Loucy (cell line): ENCODE results near the gene HTRA3.

ENCODE experiments used
- H2AFZ ChIP-seq: fragments of 200-600 bp; sonication (generic); 2 replicates; pipeline ENCODE4 v1.6.0; 2016; ENCODE audit warnings: antibody characterized with exemption, mild to moderate bottlenecking, low read length, moderate library complexity
- H3F3A ChIP-seq: fragments of 200-600 bp; 2 replicates; pipeline ENCODE4 v1.6.0; 2016; ENCODE audit warnings: antibody characterized with exemption, low read depth, mild to moderate bottlenecking
- H3K27me3 ChIP-seq: fragments of 200-600 bp; sonication (generic); 2 replicates; pipeline ENCODE4 v1.6.1; 2014; ENCODE audit warnings: low read length, mild to moderate bottlenecking; ENCODE audit not compliant: insufficient read depth, poor library complexity, severe bottlenecking
- H3K36me3 ChIP-seq: fragments of 200-600 bp; sonication (generic); 2 replicates; pipeline ENCODE4 v1.6.1; 2016; ENCODE audit warnings: low read length; ENCODE audit not compliant: insufficient read depth
- H3K4me1 ChIP-seq: fragments of 200-600 bp; sonication (generic); 2 replicates; pipeline ENCODE4 v1.5.1; 2014; ENCODE audit warnings: low read length, mild to moderate bottlenecking; ENCODE audit not compliant: insufficient read depth, poor library complexity, severe bottlenecking
- H3K4me2 ChIP-seq: fragments of 200-600 bp; sonication (generic); 2 replicates; pipeline ENCODE4 v1.6.0; 2014; ENCODE audit warnings: antibody characterized with exemption, low read length, low read depth, mild to moderate bottlenecking; ENCODE audit not compliant: poor library complexity, severe bottlenecking
- H3K4me3 ChIP-seq: fragments of 200-600 bp; sonication (generic); 2 replicates; pipeline ENCODE4 v1.5.1; 2014; ENCODE audit warnings: low read length, mild to moderate bottlenecking, mixed read lengths; ENCODE audit not compliant: poor library complexity, severe bottlenecking
- H3K79me2 ChIP-seq: fragments of 200-600 bp; sonication (generic); 2 replicates; pipeline ENCODE4 v1.6.1; 2014; ENCODE audit warnings: low read length; ENCODE audit not compliant: insufficient read depth
- H3K9ac ChIP-seq: fragments of 200-600 bp; sonication (generic); 2 replicates; pipeline ENCODE4 v1.6.0; 2014; ENCODE audit warnings: mild to moderate bottlenecking, low read depth, low read length, moderate library complexity; ENCODE audit not compliant: poor library complexity, severe bottlenecking
- H3K9me2 ChIP-seq: fragments of 200-600 bp; sonication (generic); replicated peaks from 2 replicates; pipeline ENCODE4 v1.6.1; 2016; ENCODE audit warnings: low read depth, low read length, mixed read lengths
- H3K9me3 ChIP-seq: fragments of 200-600 bp; sonication (generic); 2 replicates; pipeline ENCODE4 v1.6.1; 2014; ENCODE audit warnings: mild to moderate bottlenecking, antibody characterized with exemption, low read length, low read depth; ENCODE audit not compliant: insufficient read depth
- H4K20me1 ChIP-seq: fragments of 200-600 bp; sonication (generic); 2 replicates; pipeline ENCODE4 v1.6.0; 2014; ENCODE audit warnings: antibody characterized with exemption, low read length, mild to moderate bottlenecking; ENCODE audit not compliant: insufficient read depth, poor library complexity, severe bottlenecking
- EZH2phosphoT487 ChIP-seq: fragments of 200-600 bp; IDR thresholded peaks from 2 replicates; pipeline ENCODE4 v1.6.1; 2018; ENCODE audit warnings: antibody characterized with exemption, mild to moderate bottlenecking, moderate library complexity, borderline replicate concordance
- TF ChIP-seq, protein P1 (sequence below): fragments of 200-600 bp; sonication (generic); conservative IDR thresholded peaks from 2 replicates; pipeline ENCODE4 v1.5.1; 2014; ENCODE audit warnings: mild to moderate bottlenecking, antibody characterized with exemption, low read length

Gene HTRA3

DNA sequence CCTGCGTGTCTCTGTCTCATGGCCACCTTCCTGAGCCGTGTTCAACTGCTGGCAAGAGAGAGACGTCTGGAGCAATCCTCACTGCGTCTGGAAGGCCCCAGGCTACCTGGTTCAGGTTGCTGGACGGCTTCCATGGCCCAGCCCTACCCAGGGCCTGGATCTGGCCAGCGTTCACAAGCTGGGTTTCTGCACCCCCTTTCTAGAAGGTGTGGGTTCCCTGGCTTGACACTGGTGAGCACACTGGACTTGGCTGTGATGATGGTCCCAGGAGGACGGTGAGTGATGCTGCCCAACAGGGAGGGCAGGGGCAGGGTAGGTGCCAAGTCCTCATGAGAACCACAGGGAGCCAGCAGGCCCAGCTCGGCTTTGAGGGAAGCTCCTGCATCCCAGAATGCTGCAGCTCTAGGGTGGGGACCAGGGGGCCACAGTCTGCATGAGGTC, 63.4 kb downstream of the HTRA3 start:
- H4K20me1 ChIP-seq, result no peaks in the 10 kb centered on the region
- peaks cover 9% of the 10 kb centered on the region; the same call in 1 of the 2 replicates for H3K9me3 ChIP-seq
- TF ChIP-seq, protein P1, sequence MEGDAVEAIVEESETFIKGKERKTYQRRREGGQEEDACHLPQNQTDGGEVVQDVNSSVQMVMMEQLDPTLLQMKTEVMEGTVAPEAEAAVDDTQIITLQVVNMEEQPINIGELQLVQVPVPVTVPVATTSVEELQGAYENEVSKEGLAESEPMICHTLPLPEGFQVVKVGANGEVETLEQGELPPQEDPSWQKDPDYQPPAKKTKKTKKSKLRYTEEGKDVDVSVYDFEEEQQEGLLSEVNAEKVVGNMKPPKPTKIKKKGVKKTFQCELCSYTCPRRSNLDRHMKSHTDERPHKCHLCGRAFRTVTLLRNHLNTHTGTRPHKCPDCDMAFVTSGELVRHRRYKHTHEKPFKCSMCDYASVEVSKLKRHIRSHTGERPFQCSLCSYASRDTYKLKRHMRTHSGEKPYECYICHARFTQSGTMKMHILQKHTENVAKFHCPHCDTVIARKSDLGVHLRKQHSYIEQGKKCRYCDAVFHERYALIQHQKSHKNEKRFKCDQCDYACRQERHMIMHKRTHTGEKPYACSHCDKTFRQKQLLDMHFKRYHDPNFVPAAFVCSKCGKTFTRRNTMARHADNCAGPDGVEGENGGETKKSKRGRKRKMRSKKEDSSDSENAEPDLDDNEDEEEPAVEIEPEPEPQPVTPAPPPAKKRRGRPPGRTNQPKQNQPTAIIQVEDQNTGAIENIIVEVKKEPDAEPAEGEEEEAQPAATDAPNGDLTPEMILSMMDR, result no peak
- no peak for TF ChIP-seq EZH2phosphoT487
- H3K27me3 ChIP-seq, result no peaks in the 10 kb centered on the region
- no peaks in the 10 kb centered on the region for H3K9me2 ChIP-seq
- no peaks in the 10 kb centered on the region for H3K79me2 ChIP-seq
- H3K4me2 ChIP-seq, result no peak overlapping the region
- no peak overlapping the region for H3K9ac ChIP-seq
- H2AFZ ChIP-seq, result no peak overlapping the region
- no peaks in the 10 kb centered on the region for H3K36me3 ChIP-seq
- H3F3A ChIP-seq, result no peaks in the 10 kb centered on the region
- no peak overlapping the region for H3K4me3 ChIP-seq
- H3K4me1 ChIP-seq, result no peaks in the 10 kb centered on the region

DNA sequence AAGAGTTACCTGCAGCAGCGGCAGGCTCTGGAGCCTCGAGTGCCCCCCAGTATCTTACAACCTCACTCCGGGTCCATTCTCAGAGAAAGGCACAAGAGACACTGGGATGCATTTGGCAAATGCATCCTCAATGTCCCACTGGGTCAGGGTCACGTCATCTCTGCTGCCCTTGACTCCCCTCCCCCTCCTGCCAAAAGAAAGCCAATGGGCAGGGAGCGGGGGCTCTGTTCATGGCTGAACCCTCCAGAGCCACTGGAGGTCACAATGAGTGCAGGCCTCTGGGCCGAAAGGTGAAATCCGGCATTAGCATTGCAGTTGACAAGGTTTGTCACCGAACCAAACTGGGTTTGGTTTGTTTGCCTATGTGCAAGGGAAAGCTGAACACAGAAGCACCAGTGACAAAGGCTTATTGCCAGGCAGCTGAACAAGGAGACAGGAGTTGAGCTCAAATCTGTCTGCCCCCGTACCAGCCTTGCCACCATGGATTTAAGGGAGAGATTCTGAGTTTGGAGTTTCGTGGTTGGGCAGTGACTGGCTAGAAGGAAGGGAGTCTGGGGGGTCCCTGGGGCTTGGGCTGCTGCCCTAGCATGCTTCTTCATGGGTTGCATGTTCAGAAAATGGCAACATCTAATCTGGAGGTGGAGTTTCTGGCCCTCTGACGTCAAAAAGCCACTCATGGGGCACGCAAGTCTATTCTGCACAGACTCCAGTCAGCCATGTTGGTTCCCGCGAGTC, 64.3 kb downstream of the HTRA3 start:
- Histone ChIP-seq H3K27me3 (no peaks in the 10 kb centered on the region), H3K4me2 (no peak overlapping the region), H3K4me3 (no peak overlapping the region), H3K79me2 (no peaks in the 10 kb centered on the region), H3K9ac (no peak overlapping the region), H3K9me2 (no peaks in the 10 kb centered on the region), H3K36me3 (no peaks in the 10 kb centered on the region), H4K20me1 (no peaks in the 10 kb centered on the region), H3K4me1 (no peaks in the 10 kb centered on the region), H2AFZ (no peak overlapping the region), H3K9me3 (peaks cover 9% of the 10 kb centered on the region; the same call in 1 of the 2 replicates), H3F3A (no peaks in the 10 kb centered on the region)
- TF ChIP-seq, protein P1, result no peak
- TF ChIP-seq EZH2phosphoT487, result no peak

DNA sequence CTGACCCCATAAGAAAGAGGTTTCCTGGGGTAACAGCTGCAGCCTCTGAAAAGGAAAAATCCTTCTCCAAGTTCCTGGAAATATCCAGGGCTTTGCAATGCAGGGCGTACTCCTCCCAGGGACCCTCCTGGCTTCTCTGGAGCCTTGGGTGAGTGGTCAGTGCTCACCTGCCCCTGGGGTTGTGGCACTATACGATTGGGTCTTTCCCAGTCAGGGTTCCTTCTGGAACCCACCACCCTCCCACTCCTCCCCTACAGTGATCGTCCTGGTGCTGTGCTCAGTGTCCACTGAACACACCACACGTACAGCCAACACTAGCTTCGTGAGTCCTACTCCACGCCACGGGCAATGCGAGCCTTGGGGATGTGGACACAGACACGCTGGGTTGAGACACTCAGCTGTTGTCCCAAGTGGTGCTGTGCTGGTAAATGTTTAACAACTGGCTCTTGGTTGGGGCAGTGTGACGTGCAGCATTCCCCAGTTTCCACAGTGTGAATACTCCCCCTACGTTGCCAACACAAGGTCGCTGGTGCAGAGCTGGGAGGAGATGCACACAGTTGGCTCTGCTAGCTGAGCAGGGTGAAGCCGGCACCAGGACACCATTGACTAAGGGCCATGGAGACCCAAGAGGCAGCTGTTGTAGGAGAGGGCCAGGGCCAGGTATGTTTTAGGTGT, 65.4 kb downstream of the HTRA3 start:
- Histone ChIP-seq H3K36me3 (no peaks in the 10 kb centered on the region), H3K27me3 (no peaks in the 10 kb centered on the region), H3K9me3 (peaks cover 9% of the 10 kb centered on the region; the same call in 1 of the 2 replicates), H3K9me2 (no peaks in the 10 kb centered on the region), H4K20me1 (no peaks in the 10 kb centered on the region), H3K79me2 (no peaks in the 10 kb centered on the region), H3K4me3 (no peak overlapping the region), H3F3A (no peaks in the 10 kb centered on the region), H3K4me2 (no peak overlapping the region), H3K4me1 (no peaks in the 10 kb centered on the region), H2AFZ (no peak overlapping the region), H3K9ac (no peak overlapping the region)
- TF ChIP-seq EZH2phosphoT487, result no peak
- TF ChIP-seq, protein P1, result no peak
